ENCODE measurements around the gene NDOR1.

NDOR1 gene

DNA sequence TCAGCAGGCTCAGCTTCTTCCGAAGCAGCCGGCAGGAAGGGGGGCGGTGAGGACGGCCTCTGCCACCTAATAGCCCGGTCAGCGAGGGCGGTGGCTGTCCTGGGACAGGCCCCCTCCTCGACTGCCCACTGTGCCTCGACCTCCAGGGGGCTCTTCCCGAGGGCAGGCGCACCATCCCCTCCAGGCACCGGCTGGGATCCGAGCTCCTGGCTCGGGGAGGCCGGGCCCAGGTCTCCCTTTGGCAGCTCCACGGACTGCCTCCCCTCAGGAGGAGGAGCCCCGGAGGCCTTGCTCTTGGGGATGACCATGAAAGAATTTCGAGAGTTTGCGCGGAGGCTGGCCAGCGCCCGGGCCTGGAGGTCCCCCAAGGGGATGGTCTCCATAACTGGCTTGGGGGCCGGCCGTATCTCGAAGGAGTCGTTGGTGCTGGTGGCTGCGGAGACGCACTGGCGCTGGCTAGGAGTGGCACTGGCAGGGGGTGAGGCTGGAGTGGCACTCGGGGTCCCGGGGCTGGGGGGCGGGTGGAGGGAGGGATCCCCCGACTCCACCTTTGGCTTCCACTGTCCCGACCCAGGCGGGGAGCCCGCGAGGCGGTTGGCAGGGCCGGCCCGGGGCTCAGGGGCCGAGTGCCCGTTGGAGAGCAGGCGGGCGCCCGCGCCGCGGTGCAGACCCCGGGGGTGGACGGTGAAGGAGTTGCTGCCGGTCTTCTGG is 5.9 kb upstream of the NDOR1 start:
- DNase-seq (ENCODE audit: low spot score): no peak

DNA sequence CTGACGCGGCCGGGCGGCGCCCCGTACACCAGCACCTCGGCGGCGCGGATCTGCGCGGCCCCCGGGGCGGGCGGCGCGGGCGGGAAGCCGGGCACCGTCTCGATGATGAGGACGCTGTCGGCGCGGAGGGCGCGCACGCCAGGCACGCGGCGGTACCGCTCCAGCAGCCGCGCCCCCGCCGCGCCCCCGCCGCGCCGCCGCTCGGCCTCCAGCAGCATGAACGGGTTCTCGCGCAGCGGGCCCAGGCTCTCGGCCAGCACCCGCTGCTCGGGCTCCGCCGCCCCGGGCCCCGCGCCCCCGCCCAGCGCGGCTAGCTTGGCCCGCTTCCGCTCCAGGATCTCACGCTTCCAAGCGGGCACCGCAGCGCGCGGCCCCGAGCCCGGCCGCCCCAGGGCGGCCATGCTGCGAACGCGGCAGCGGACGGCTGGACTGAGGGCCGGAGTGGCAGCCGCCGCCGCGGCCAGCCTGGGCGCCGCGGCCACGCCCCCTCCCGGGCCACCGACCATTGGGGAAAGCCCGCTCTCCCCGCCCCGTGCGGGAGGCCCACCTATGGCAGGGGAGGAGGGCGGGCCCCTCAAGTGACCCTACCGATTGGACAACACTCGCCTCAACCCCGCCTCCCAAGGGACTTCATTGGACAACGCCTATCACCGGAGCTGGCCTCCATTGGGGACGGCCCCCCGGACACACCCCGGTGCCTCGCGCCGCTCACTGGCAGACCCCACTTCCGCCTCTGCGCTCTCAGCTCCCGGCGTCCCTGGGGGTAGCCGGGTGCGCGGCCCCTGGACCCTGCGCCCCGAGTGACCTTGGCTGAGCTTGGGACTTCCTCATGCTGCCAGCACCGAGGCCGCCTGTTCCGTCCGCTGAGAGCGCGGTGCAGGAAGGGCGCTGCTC is 4.9 kb upstream of the NDOR1 start, which contains the start of gene TPRN:
TPRN (minus strand) TSS at position 431 of the 894 bp plus-strand sequence; CDS start at position 401, 30 bp downstream.
- DNase-seq (ENCODE audit: low spot score): peak; percentile 98

GRCh38 chr9:137201205-137201868 is 4.2 kb upstream of the NDOR1 start:
- DNase-seq (ENCODE audit: low spot score): no peak

- DNase-seq (ENCODE audit: low spot score): no peak
Measured at GRCh38 chr9:137202966-137203365, 2.5 kb upstream of the NDOR1 start.

GRCh38 chr9:137204731-137205125 is 772 bp upstream of the NDOR1 start:
- DNase-seq (ENCODE audit: low spot score): no peak

DNA sequence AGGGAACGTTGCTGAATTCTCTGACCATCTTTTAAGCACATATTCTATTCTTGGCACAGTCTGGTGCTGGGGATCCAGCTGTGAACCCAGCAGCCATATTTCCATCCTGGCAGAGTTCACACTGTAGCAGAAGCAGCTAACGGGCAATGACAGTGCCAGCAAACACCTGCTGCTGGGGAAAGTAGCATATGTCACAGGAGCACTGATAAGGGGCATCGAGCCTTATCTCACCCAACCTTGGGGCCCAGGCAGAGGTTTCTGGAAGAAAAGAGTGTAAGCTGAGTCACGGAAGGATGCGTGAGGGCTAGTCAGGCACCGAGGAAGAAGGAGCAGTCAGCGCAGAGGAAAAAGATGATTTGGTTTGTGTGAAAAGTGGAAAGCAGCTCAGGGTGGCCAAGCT is 1.1 kb downstream of the NDOR1 start:
- DNase-seq (ENCODE audit: low spot score): no peak

- DNase-seq (ENCODE audit: low spot score): no peak
Measured at GRCh38 chr9:137211532-137211931, 6.0 kb downstream of the NDOR1 start.

- no peak for DNase-seq (ENCODE audit: low spot score)
Measured at GRCh38 chr9:137212520-137212919, 7.0 kb downstream of the NDOR1 start.

- no peak for DNase-seq (ENCODE audit: low spot score)
Measured at GRCh38 chr9:137213160-137214060, 7.9 kb downstream of the NDOR1 start.

- no peak for DNase-seq (ENCODE audit: low spot score)
Measured at GRCh38 chr9:137214620-137215019, 9.1 kb downstream of the NDOR1 start.

GRCh38 chr9:137215196-137215986 is 9.9 kb downstream of the NDOR1 start:
- DNase-seq (ENCODE audit: low spot score): no peak

DNA sequence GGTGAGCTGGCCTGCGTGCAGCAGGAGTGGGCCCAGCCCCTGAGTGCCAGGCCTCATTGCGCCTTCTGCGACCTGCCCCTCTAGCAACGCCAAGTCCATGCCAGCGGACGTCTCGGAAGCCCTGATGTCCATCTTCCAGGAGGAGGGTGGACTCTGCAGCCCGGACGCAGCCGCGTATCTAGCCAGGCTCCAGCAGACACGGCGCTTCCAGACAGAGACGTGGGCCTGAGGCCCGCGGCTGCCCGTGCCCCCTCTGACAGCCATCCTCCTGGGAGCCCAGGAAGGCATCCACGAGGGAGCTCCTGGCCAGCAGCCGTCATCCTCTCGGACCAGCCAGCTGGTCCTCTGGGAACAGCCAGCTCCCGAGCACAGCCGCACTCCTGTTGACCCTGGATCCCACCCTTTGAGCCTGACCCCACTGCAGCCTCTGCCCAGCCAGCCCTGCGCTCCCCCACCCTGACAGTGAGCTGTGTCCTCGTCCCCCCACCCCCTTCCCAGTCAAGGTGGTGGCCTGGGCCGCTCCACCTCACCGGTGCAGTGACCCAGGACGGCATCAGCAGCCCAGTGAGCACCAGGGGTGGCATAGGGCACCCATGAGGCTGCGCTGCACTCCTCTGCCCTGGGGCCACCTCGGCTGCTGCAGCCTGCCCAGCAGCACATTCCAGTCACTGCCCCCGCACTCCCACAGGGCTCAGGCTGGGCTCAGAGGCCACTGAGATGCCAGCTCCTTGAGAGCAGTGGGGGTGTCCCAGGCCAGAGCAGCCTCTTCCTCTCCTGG is 10.9 kb downstream of the NDOR1 start:
- DNase-seq (ENCODE audit: low spot score): no peak

DNA sequence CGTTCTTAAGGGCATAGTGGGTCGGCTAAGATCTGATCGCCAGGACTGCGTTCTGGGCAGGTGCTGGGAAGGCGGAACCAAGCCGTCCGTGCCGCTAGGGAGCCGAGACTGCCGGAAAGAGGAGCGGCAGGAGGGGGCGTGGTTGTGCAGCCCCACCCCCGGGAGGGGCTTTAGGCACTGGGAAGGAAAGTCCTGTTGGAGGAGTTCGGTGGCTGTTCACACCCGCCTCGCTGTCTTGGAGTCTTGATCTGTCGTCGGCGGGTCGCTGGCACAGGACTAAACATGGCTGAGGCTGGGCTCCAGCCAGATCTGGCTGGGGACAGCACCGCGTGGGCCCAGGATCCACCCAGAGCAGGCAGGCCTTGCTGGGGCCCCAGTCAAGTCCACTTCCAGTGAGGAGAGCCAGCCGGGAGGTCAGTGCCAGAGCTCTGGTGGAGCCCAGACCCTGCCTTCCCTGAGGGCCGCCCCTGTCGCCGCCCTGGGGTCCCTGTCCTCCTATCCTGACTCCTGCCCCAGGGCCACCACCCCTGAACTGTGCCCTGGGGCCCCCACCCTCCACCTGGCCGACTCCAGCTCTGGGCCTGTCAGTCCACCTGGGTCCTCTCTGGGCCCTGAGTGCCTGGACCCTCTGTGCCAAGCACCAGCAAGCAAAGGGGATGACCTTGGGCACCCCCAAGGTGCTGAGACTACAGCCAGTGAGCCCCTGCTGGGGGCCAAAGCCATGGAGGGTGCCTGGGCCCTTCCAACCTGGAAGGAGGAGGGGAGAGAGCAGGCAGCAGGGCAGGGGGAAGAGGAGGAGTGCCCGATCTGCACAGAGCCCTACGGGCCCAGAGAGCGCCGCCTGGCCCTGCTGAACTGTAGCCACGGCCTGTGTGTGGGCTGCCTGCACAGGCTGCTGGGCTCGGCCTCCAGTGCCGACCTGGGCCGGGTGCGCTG is 12.0 kb downstream of the NDOR1 start:
- DNase-seq (ENCODE audit: low spot score): peak; percentile 76

GRCh38 chr9:137218212-137218753 is 12.8 kb downstream of the NDOR1 start:
- DNase-seq (ENCODE audit: low spot score): no peak

GRCh38 chr9:137218754-137219271 is 13.3 kb downstream of the NDOR1 start:
- DNase-seq (ENCODE audit: low spot score): no peak

- DNase-seq (ENCODE audit: low spot score): no peak
Measured at GRCh38 chr9:137219757-137220316, 14.3 kb downstream of the NDOR1 start.

DNA sequence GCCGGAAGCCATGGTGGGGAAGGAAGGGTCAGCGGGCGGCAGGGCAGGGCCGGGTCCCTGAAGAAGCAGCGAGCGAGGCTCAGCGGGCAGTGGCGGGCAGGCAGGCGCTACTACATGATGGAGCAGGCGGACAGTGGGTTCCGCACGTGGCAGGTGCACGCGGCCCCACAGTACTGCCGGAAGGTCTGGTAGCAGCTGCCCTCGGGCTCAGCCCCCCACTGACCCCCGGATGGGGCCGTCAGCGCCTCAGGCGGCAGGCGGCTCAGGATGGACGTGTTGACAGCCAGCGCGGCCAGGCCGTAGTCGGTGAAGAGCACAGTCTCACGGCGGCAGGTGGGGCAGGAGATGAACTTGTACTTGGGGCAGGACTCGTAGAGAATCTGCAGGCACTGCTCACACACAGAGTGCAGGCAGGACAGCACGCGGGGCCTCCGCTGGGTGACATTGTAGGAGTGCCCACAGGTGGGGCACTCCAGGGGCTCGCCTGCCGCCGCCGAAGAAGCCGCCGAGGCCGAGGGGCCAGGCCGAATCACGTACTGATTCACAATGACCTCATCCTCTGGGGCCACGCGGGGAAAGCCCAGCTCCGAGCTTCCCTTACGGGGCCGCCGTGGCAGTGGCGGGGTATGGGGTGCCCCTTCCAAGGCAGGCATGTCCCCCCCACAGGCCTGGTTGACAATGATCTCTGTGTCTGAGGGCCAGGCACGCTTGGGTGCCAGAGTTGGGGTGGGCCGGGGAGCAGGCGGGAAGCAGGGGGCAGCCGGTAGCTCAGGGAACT is 15.0 kb downstream of the NDOR1 start:
- DNase-seq (ENCODE audit: low spot score): no peak
